ENCODE data around the gene CALM1. TPM values are rescaled to one million over a fixed set of nuclear protein-coding genes. Genes with fewer than 3 reads are reported as not detected.

Gene CALM1
- total RNA-seq, 1 donor from 2014 or later, result 362 TPM

GRCh38 chr14:90375934-90376333, 20.9 kb upstream of the CALM1 start:
- H3K4me1 Mint-ChIP-seq, result no peaks in the 10 kb centered on the region
- DNase-seq (ENCODE audit: low spot score), result no peak
- no peak overlapping the region for H3K4me3 Mint-ChIP-seq
- H3K27me3 ChIP-seq, result no peaks in the 10 kb centered on the region
- H3K4me3 ChIP-seq, result no peak overlapping the region
- no peaks in the 10 kb centered on the region for H3F3A ChIP-seq (ENCODE audit: low read depth)
- H3K79me2 ChIP-seq (ENCODE audit: low read depth), result no peaks in the 10 kb centered on the region
- no peaks in the 10 kb centered on the region for H3K36me3 ChIP-seq
- no peak overlapping the region for H3K27ac Mint-ChIP-seq
- H3K9me3 Mint-ChIP-seq, result no peaks in the 10 kb centered on the region
- no peak overlapping the region for H3K9ac ChIP-seq
- no peak overlapping the region for H3K4me2 ChIP-seq
- H2AFZ ChIP-seq (replicated peaks), result no peak overlapping the region
- H3K27ac ChIP-seq, result no peak overlapping the region
- TF ChIP-seq EZH2 (IDR thresholded peaks at IDR 0.05), result no peak
- TF ChIP-seq CTCF (IDR thresholded peaks at IDR 0.05), result no peak
- no peak for TF ChIP-seq EZH2phosphoT487 (IDR thresholded peaks at IDR 0.05)
- no peaks in the 10 kb centered on the region for H3K9me3 ChIP-seq (ENCODE audit: low read depth)
- no peaks in the 10 kb centered on the region for H3K36me3 Mint-ChIP-seq
- no peaks in the 10 kb centered on the region for H4K20me1 ChIP-seq (ENCODE audit: low read depth)
- no peaks in the 10 kb centered on the region for H3K4me1 ChIP-seq
- no peaks in the 10 kb centered on the region for H3K27me3 Mint-ChIP-seq (ENCODE audit: insufficient read depth, low read depth)

- Histone ChIP-seq H4K20me1 (ENCODE audit: low read depth) (no peaks in the 10 kb centered on the region), H3K36me3 (no peaks in the 10 kb centered on the region), H3K79me2 (ENCODE audit: low read depth) (no peaks in the 10 kb centered on the region), H3K4me1 (peaks cover 10% of the 10 kb centered on the region), H3K9ac (no peak overlapping the region), H3K4me3 (no peak overlapping the region), H3K9me3 (ENCODE audit: low read depth) (no peaks in the 10 kb centered on the region), H3K4me2 (no peak overlapping the region), H3K27ac (no peak overlapping the region), H3F3A (ENCODE audit: low read depth) (peaks cover 16% of the 10 kb centered on the region), H2AFZ (replicated peaks) (no peak overlapping the region), H3K27me3 (no peaks in the 10 kb centered on the region)
- Mint-ChIP-seq H3K9me3 (no peaks in the 10 kb centered on the region), H3K4me1 (no peaks in the 10 kb centered on the region), H3K27ac (no peak overlapping the region), H3K4me3 (no peak overlapping the region), H3K36me3 (no peaks in the 10 kb centered on the region), H3K27me3 (ENCODE audit: insufficient read depth, low read depth) (no peaks in the 10 kb centered on the region)
- DNase-seq (ENCODE audit: low spot score), result no peak
- TF ChIP-seq EZH2phosphoT487 (IDR thresholded peaks at IDR 0.05) (no peak), CTCF (IDR thresholded peaks at IDR 0.05) (no peak), EZH2 (IDR thresholded peaks at IDR 0.05) (no peak)
Measured at GRCh38 chr14:90378249-90378648, 18.6 kb upstream of the CALM1 start.

- Mint-ChIP-seq H3K9me3 (no peaks in the 10 kb centered on the region), H3K27me3 (ENCODE audit: insufficient read depth, low read depth) (no peaks in the 10 kb centered on the region), H3K4me3 (no peak overlapping the region), H3K4me1 (peaks cover 2% of the 10 kb centered on the region), H3K27ac (no peak overlapping the region), H3K36me3 (no peaks in the 10 kb centered on the region)
- Histone ChIP-seq H3K4me2 (no peak overlapping the region), H3K27ac (no peak overlapping the region), H3K9ac (no peak overlapping the region), H2AFZ (replicated peaks) (no peak overlapping the region), H3K4me3 (no peak overlapping the region), H3K4me1 (peaks cover 10% of the 10 kb centered on the region), H3K36me3 (no peaks in the 10 kb centered on the region), H4K20me1 (ENCODE audit: low read depth) (no peaks in the 10 kb centered on the region), H3F3A (ENCODE audit: low read depth) (peaks cover 16% of the 10 kb centered on the region), H3K79me2 (ENCODE audit: low read depth) (no peaks in the 10 kb centered on the region), H3K27me3 (no peaks in the 10 kb centered on the region), H3K9me3 (ENCODE audit: low read depth) (no peaks in the 10 kb centered on the region)
- no peak for DNase-seq (ENCODE audit: low spot score)
- TF ChIP-seq EZH2 (IDR thresholded peaks at IDR 0.05) (no peak), CTCF (IDR thresholded peaks at IDR 0.05) (no peak), EZH2phosphoT487 (IDR thresholded peaks at IDR 0.05) (no peak)
Measured at GRCh38 chr14:90379106-90379505, 17.7 kb upstream of the CALM1 start.
